OCI-M2 (cell line): Measurements from ENCODE around the gene TAOK1.
"Not testable (repeated sequence)": the region's sequence is repeated elsewhere in the genome, so short reads cannot be mapped to it uniquely, and the experiment has no call there.

Source experiments
- DNase-seq: peaks from one replicate; lab custom pipeline; 2025; ENCODE audit not compliant: unreplicated experiment; lab: John Stamatoyannopoulos, UW

The TAOK1 gene

GRCh38 chr17:29443041-29443739 lies 53.0 kb downstream of the TAOK1 start:
- DNase-seq = no peak

- DNase-seq = no peak
These were observed 54.4 kb downstream of the TAOK1 start for GRCh38 chr17:29444589-29444988.

GRCh38 chr17:29445844-29446243 lies 55.7 kb downstream of the TAOK1 start:
- no peak for DNase-seq

DNA sequence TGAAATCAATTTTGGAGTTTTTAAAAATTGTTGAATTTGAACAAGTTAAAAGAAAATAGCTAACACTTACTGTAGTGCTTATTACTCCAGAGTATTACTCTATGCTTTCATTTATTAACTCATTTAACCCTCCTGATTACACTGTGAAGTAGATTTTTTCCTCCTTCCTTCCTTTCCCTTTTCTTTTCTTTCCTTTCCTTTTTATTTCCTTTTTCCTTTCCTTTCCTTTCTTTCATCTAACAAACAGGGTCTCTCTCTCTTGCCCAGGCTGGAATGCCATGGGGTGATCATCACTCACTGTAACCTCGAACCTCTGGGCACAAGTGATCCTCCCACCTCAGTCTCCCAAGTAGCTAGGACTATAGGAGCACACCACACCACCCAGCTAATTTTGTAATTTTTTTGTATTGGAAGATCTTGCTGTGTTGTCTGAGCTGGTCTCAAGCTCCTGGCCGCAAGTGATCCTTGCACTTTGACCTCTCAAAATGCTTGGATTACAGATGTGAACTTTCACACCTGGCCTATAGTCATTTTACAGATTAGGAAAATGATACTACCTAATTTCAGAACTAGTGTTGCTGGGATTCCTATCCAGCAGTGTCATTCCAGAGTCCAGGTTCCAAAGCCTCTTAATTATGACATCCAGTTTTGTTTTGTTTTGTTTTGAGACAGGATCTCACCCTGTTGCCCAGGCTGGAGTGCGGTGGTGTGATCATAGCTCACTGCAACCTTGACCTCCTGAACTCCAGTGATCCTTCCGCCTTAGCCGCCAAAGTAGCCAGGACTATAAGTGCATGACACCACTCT lies 59.9 kb downstream of the TAOK1 start:
- no peak for DNase-seq

- DNase-seq = no peak
These were observed 61.1 kb downstream of the TAOK1 start for GRCh38 chr17:29451121-29451742.

GRCh38 chr17:29458066-29458465 lies 67.9 kb downstream of the TAOK1 start:
- no peak for DNase-seq

DNA sequence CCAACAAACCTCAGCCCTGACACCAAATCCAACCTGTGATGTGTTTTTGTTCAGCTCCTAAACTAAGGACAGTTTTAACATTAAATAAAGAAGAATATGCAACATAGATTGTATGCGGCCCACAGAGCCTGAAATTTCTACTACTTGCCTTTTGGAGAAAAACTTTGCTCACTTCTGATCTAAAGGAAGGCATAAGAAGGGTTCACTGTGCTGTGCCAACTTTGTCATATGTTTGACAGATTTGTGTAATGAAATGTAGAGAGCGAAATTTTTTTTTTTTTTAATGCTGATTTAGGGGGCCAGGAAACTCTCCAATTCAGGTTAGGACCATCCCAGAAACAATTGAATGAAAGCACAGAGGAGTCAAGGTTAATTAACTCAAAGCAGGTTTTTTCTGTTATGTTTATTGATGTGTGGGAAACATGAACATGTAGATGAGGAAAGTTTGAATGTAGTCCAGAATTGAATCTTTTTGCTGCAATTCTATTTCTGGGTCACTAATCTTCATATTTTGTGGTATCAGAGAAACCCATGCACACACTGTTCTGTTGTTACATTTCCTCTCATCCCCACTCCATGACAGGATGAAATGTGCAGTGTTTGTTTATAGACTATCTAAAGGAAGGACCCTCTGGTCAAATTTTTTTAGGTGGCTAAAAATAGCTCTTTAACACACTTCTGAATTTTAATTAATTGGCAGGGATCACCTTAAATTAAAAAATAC lies 71.5 kb downstream of the TAOK1 start:
- DNase-seq = no peak

DNA sequence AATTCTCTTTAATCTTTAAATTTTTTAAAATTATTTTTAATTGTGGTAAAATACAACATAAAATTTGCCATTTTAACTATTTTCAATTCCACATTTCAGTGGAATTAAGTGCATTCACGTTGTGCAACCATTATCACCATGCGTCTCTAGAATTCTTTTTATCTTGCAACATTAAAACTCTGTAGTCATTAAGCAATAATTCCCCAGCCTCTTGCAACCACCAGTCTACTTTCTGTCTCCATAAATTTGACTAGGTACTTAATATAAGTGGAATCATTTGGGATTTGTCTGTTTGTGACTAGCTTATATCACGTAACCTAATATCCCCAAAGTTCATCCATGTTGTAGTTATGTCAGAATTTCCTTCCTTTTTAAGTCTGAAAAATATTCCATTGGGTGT lies 79.1 kb downstream of the TAOK1 start:
- no peak for DNase-seq

DNA sequence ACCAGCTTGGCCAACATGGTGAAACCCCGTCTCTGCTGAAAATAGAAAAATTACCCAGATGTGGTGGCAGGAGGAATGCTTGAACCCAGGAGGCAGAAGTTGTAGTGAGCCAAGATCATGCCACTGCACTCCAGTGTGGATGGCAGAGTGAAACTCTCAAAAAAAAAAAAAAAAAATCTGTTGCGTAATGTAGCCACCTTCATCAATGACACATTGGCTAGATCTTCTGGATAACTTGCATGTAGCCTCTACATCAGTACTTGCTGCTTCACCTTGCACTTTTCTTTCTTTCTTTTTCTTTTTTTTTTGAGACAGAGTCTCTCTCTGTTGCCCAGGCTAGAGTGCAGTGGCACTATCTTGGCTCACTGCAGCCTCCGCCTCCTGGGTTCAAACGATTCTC lies 83.3 kb downstream of the TAOK1 start:
- DNase-seq = not testable (repeated sequence)

GRCh38 chr17:29474297-29474696 lies 84.1 kb downstream of the TAOK1 start:
- DNase-seq = no peak

DNA sequence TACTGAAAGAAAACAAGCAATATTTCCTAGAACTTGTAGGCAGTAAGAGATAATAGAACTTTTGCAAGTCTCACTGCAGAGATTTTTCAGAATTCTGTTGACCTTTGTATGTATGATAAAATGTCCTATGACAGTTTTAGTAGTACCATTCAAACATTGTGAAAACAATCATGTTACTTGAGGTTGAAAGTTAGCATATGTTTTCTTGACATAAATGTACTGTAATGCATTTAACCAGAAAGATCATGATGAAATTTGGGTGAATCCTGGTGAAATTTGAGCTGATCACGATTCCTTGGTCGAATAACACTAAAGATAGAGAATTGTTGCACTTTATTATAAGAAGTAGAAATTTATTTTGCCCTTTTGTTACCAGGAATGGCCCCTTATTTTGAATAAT lies 85.7 kb downstream of the TAOK1 start:
- DNase-seq = no peak

DNA sequence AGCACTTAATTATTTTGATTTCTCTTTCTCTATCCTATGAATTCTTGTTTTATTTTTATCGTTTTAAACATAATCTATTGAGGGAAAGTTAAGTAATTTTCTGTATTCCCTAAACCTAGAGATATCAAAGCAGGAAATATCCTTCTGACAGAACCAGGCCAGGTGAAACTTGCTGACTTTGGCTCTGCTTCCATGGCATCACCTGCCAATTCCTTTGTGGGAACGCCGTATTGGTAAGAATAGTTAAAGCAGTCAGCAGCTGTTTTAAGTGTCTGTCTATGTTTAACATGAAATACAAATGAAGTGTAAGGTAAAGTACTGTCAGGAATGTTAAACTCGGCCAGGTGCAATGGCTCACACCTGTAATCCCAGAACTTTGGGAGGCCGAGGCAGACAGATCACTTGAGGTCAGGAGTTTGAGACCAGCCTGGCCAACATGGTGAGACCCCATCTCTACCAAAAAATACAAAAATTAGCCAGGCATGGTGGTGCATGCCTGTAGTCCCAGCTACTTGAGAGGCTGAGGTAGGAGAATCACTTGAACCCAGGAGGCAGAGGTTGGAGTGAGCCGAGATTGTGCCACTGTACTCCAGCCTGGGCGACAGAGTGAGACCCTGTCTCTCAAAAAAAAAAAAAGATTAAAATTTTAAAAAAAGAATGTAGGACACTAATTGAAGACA lies 90.2 kb downstream of the TAOK1 start:
- DNase-seq = not testable (repeated sequence)

GRCh38 chr17:29483503-29483902 lies 93.3 kb downstream of the TAOK1 start:
- no peak for DNase-seq

DNA sequence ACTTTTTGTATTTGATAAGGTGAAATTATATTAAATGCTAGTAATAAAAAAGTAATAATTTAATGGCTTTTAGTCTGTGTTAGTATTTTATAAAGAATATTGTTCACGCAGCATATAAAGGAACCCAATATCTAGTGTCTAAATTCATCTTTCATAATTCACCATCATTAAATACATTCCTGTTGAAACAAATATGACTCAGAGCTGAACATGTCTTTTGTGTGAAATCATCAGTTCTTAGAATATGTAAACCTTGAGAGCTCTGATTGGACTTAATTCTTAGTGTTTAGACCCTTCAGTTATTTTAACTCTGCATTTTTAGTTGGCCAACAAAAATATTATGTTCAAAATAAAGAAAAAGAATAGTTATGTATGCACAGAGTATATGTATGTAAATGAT lies 104.8 kb downstream of the TAOK1 start:
- no peak for DNase-seq

GRCh38 chr17:29504711-29505110 lies 114.5 kb downstream of the TAOK1 start:
- no peak for DNase-seq

GRCh38 chr17:29505836-29506235 lies 115.7 kb downstream of the TAOK1 start:
- DNase-seq = no peak

DNA sequence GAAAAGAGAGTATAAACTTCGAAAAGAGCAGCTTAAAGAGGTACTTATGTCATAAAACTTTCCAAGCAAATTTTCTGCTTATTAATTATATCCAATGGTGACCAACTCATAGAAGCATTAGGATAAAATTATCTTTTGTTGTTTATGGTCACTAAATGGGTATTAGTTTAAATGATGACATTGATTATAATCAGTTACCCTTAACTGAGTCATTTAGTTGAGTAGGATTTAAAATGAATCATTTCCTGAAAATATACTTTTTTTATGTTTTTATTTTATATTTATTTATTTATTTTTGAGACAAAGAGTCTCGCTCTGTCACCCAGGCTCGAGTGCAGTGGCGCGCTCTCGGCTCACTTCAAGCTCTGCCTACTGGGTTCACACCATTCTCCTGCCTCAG lies 120.8 kb downstream of the TAOK1 start:
- DNase-seq = no peak

GRCh38 chr17:29514792-29515191 lies 124.6 kb downstream of the TAOK1 start:
- no peak for DNase-seq

- DNase-seq = no peak
These were observed 128.2 kb downstream of the TAOK1 start for GRCh38 chr17:29518359-29518758.

DNA sequence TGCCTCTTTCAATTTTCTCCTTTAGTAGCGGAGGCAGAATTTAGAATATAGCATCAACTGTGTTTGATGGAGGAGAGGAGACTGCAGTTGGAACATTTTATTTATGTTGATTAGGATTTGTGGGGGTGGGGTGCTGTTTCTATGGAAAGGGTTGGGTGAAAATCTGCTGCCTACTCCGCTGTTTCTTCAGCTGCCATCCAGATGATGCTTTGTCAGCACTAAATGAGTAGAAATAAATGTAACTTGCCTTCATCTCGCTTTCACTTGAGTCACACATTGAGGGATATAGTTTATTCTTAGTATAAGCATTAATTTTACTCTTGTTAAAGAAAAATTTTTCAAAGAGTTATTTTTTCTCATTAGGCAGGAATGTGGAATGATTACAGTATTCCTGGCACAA lies 134.5 kb downstream of the TAOK1 start:
- no peak for DNase-seq

DNA sequence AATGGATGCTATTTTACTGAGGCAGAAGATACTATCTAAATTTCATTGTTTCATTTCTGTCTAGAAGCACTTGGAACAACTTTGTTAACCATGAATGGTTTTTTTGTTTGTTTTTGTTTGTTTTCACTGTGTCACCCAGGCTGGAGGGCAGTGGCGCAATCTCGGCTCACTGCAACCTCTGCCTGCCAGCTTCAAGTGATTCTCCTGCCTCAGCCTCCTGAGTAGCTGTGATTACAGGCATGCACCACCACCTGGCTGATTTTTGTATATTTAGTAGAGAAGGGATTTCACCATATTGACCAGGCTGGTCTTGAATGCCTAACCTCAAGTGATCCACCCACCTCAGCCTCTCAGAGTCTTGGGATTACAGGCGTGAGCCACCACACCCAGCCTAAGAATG lies 136.2 kb downstream of the TAOK1 start:
- no peak for DNase-seq
